Measurements from ENCODE around the gene L3MBTL1.

DNA sequence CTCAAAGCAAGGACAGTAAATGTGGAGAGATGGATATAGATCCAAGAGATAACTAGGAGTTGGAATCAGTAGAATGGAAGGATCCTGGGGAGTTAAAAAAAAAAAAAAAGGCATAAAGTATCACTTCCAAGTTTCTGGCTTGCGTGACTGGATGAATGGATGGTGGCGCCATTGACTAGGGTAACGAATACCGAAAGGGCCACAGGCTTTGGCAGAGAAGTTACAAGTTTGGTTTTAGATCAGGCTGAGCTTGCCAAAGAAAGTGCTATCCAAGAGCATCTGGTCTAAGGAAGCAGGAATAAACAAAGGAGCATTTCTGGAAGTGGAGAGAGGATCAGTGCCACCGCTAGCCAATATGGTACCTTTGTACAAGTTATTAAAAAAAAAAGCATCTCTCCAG is 17.5 kb downstream of the L3MBTL1 start:
- TF ChIP-seq, protein P1, sequence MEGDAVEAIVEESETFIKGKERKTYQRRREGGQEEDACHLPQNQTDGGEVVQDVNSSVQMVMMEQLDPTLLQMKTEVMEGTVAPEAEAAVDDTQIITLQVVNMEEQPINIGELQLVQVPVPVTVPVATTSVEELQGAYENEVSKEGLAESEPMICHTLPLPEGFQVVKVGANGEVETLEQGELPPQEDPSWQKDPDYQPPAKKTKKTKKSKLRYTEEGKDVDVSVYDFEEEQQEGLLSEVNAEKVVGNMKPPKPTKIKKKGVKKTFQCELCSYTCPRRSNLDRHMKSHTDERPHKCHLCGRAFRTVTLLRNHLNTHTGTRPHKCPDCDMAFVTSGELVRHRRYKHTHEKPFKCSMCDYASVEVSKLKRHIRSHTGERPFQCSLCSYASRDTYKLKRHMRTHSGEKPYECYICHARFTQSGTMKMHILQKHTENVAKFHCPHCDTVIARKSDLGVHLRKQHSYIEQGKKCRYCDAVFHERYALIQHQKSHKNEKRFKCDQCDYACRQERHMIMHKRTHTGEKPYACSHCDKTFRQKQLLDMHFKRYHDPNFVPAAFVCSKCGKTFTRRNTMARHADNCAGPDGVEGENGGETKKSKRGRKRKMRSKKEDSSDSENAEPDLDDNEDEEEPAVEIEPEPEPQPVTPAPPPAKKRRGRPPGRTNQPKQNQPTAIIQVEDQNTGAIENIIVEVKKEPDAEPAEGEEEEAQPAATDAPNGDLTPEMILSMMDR (IDR thresholded peaks at IDR 0.05) = no peak
- no peak for TF ChIP-seq POLR2AphosphoS5 (IDR thresholded peaks at IDR 0.05)
